Kidney tubule cell (primary cell): ENCODE measurements around the gene LRBA.

Experiments
- DNase-seq: peaks from one replicate; pipeline ENCODE4 v3.0.0-alpha.2; 2018; ENCODE audit warnings: low spot score

Gene LRBA

DNA sequence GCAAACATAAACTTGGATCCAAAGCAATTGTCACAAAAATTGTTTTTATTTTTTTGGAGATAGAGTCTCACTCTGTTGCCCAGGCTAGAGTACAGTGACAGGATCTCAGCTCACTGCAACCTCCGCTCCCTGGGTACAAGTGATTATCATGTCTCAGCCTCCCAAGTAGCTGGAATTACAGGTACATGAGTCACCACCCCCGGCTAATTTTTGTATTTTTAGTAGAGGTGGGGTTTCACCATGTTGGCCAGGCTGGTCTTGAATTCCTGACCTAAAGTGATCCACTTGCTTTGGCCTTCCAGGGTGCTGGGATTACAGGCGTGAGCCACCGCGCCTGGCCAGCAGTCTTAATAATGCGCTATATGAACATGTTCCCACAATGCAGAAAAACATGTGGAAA lies 272.2 kb downstream of the LRBA start:
- DNase-seq, result peak; percentile 62

DNA sequence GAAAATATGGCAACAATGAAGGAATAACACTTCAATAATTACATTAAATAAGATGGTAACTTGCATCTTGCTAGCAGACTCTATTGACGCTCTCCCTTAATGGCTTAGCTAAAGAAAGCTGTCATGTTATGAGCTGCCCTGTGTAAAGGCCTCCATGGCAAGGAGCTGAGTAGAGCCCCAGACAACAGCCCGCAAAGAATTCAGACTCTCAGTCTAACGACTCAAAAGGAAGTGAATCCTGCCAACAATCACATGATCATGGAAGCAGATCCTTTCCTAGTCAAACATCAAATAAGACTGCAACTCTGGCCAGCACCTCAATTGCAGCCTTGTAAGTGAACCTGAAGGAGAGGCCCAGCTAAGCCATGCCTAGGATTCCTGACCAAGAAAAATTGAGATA lies 275.5 kb downstream of the LRBA start:
- DNase-seq, result no peak

DNA sequence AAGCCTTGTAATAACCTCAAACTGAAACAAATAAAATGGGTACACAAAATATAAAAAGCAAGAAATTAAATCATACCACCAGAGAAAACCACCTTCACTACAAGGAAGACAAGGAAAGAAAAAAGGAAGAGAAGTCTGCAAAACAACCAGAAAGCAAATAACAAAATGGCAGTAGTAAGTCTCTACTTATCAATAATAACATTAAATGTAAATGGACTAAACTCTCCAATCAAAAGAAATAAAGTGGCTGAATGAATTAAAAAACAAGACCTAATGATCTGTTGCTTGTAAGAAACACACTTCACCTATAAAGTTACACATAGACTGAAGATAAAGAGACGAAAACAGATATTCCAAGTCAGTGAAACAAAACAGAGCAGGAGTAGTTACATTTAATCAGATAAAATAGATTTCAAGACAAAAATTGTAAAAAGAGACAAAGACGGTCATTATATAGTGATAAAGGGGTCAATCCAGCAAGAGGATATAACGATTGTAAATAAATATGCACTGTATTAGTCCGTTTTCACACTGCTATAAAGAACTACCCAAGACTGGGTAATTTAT lies 289.0 kb downstream of the LRBA start:
- DNase-seq, result no peak

DNA sequence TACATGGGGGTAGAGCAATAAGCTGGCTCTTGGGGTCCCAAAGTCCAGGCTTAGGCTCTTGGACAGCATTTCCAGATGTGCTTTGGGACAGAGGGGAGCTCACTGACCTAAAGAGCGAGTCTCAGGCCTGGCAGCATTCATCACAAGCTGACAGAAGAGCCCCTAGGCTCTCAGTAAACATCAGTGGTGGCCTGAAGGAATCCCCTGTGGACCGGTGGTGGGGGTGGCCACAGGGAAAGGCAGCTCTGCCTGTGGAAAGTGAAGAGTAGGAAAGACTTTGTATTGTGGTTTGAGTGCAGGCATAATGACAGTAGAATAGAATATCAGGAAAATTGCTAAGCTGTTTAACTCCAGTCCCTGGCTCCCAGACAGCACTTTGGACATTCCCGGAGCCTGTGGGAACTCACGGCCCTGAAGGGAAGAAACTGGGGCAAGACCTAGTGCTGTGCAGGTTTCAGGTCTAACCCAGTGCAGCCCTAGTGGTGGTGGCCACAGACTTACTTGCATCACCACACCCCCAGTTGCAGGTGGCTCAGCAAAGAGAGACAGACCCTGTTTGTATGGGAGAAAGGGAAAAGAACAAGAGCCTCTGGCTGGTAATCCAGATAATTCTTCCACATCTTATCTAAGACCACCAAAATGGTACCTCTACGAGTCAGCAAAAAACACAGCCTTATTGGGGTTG lies 291.2 kb downstream of the LRBA start:
- no peak for DNase-seq

DNA sequence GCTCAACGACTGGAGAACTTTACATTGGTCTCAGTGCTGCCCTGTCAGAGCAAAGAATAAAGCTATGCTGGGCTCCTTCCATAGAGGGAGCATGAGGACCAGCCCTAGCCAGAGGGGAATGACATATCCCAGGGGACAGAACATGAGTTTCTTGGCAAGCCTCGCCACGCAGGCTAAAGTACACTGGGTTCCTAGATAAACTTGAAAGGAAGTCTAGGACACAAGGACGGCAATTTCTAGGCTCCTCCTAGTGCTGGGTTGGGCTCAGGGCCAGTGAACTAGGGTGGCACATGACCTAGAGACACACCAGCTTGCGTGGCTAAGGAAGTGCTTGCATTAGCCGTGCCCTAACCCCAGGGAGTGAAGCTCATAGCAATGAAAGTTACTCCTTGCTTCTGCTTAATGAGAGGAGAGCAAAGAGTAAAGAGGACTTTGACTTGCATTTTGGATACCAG lies 292.1 kb downstream of the LRBA start:
- DNase-seq, result peak; percentile 7

DNA sequence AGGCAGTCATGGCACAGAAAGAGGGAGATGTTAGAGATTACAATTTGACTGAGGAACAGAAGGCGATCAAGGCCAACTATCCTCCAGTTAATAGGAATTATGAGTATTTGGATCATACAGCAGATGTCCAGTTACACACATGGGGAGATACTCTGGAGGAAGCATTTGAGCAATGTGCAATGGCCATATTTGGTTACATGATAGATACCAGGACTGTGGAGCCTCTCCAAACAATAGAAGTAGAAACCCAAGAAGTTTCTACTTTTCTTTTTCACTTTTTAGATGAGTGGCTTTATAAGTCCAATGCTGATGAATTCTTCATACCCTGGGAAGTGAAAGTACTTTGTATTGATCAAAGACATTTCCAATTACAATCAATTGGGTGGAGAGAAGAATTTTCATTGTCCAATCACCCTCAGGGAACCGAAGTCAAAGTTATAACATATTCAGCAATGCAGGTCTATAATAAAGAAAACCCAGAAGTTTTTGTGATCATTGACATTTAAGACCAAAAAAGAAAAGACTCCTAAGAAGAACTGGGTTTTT lies 294.0 kb downstream of the LRBA start:
- DNase-seq, result no peak

DNA sequence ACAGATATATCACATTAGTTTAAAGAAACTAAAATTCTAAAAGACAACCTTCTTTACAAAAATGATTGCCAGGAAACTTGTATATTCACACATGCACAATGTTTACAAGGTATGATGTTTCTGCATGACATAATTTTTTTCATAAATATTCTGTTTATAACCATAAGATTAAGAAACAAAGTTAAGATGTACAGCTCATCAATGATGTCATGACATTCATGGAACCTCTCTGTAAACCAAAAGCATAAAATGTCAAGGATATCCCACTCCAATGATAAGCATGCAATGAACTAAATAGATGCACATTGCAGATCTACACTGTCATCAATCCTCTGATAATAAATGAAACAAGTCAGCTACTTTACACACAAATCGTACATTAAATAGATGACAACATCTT lies 297.1 kb downstream of the LRBA start:
- DNase-seq, result no peak

DNA sequence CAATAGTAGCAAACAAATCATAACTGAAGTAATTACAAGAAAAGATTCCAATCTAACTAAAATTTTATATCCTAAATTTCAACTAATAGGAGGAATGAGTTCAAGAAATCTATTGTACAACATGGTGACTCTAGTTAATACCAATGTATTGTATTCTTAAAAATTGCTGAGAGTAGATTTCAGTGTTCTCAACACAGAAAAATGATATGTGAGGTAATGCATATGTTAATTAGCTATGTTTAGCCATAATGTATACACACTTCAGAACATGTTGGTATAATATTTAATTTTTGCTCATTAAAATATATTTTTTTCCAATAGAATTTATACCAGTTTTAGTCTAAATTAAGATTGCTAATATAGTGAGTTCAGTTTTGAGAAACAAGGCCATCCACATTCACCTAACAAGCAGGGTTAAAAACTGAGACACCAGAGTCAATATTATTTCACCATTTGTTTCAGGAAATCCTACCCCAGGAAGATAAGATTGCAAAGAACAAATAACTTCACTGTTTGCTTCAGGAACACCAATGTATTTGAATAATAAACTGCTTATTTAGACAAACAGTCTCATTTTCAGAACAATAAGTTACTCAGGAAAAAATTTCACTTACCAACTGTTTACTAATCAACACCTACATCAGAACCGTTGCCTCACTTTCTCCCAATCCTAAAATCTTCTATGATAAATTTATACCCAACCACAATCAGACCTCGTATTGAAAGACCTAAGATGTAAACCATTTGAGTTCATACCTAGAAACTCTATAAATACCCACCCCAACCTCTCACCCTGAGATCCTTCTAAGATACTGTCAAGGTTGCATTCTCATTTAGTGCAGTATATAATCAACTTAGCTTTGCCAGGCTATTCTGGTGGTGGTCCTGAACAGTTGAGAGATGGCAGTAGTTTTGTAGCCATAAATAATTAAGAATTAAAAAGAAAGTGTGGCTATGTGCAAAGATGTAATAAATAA lies 300.3 kb downstream of the LRBA start:
- no peak for DNase-seq

DNA sequence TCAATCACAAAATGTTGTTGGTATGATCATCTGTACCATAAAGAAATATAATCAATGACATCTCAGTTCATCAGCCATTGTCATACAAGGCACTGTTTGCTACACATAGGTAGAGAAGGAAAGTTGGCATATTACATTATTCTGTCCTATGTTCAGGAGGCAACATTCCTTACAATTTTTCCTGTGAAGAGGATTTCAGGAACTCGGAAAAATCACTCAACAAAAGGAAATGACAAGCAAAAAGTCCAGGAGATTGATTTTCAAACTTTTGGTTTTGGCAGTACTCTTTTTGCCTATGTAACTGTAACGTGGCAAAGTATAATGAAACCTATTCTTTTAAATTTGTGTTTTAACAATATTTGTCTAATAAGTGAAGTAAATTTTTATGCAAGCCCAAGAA lies 301.8 kb downstream of the LRBA start:
- DNase-seq, result no peak

DNA sequence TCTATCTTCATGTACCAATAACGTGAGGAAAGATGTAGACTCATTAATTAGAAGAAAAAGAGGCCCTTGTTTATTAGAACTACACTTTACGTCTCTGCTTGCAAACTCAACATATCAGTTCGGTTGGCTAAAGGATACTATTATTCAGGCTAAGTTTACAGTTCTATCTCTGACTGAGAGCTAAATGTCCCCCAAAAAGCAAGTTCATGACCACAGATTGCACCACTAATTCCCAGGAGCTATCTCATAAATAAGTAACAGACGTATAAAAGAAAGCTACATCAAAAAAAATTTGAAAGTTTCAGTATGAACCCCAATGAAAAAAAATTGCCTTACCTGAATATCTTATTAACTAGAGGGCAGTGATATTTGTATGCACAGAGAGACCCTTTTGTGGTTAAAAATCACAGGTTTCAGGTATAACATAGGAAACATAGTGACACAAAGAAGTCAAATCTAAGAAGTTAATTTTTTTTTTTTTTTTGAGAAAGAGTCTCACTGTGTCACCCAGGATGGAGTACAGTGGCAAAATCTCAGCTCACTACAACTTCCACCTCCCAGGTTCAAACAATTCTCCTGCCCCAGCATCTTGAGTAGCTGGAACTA lies 304.2 kb downstream of the LRBA start:
- DNase-seq, result no peak

DNA sequence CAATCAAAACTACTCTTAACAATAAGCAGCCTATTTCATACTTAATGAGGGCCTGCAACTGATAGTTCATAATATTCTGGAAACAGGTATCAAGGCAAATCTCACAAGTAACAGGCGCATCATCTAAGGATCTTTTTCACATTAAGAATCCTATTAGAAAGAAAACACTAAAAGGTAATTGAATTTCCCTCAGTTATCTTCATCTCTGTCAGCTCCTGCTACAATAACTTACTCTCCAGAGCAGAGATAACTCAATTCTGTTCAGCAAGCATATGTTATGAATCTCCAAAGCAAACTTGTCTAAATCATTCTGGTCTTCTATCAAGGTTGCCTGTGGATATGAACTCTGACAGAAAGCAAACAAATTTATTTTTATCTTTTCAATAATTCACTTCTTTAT lies 307.1 kb downstream of the LRBA start:
- no peak for DNase-seq

DNA sequence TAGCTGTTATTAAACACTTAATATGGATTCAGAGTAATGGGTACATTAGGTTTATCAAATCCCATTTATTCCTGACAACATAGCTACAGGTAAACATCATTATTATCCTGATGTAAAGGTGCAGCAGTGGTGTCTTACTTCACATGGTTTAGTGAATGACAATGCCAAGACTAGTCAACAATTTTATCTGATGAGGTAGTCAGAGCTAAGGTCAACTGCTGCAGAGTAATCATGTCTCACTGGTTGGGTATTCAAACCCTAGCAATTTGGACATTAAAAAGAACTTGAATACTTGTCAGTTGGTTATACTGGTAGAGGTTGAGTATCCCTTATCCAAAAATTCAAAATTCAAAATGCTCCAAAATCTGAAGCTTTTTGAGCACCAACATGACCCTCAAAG lies 315.5 kb downstream of the LRBA start:
- DNase-seq, result peak; percentile 36

DNA sequence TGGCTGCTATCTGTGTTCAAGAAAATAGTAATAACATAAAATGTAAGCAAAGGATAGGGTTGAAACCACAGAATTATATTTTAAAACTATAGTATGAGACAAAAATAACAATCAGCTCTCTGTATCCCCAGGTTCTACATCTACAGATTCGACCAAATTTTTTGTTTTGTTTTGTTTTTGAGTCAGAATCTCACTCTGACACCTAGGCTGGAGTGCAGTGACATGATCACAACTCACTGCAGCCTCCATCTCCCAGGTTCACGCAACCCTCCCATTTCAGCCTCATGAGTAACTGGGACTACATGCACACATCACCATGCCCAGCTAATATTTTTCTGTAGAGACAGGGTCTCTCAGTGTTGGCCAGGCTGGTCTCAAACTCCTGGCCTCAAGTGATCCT lies 319.9 kb downstream of the LRBA start:
- no peak for DNase-seq

DNA sequence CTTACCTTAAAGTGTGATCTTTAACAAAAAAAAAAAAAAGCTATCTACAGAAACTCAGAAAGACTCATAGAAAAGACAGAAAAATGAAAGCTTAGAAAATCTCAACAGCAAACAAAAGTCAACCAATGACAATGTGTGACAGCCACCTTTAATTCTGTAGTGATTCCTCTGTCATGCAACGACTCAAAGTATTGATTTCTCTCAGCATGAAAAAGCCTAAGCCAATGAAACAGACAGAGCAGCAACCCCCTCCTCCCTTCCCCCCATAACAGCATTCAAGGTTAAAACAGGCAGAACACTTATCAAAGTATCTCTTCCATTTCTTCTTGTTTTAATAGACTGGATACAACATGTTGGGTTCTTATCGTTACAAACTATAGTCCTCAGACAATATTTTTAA lies 320.6 kb downstream of the LRBA start:
- no peak for DNase-seq

DNA sequence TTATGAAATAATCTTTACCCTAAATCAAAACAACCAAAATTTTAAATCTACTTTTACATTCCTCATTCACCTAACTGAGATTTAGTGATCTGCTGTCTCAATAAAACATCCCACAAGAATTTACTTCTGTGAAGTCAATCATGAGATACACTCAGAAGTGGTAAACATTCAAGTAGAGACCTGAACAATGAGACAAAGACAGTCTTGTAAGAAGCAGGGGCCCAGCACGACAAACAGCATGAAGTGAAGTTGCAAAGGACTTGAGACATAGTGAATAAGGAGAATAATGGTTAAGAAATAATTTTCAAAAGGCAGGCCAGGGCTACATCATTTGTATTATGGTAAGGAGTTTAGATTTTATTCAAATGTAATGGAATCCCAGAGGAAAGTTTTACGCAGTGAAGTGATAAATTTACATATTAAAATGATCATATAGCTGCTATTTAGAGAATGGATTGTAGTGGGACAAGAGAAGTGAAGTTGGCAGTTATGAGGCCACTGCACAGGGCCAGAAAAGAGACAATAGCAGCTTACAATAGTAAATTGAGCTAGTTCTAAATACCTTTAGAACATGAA lies 331.2 kb downstream of the LRBA start:
- DNase-seq, result no peak

DNA sequence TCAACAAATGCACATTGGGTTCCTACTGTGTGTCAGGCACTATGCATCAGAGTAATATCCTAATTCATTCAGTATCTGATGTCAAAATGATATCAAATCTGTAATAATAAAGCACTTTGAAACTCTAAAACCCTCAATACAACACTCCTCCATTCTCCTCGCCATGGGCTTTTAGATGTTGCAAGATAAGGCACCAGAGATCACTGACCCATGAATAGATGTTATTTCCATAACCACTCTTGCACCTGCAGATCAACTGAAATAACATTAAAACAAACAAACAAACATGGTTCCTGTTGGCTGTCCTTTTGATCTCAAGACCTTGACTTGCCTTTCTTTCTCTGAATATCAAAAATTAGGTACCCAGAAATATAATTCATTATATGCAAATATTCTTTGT lies 333.0 kb downstream of the LRBA start:
- DNase-seq, result no peak

DNA sequence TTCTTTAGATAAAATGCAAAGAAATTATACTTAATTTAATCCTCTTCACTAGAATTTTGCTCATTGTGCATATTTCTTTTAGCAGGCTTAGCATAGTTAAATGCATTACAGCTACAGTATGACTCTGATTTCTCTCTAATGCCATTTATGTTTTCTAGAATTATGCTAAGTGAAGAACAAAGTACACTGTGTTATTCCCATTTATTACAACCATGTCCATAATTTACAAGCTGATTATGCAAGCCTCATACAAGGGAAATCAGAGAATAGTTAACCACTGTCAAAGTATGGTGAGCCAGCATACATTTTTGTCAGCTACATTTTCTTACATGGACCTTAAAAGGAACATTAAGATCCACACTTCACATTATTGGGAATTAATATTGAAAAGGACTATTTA lies 334.0 kb downstream of the LRBA start:
- DNase-seq, result no peak

DNA sequence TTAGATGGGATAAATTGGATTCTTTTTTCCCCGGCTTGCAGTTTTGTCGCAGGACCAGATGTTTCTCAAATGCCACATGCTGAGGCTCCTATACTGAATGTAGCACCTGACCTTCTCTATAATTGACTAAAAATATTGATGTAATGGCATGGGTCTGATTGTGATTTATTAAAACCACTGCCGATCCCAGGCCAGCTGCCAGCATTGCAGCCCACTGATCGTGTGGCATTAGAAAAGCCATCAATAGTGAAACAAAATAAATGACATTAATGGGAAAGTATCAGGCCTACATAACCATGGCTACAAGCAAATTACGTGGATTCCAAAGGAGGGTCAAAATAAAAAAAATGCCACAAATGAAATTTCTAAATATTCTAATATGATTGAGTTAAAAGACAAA lies 334.4 kb downstream of the LRBA start:
- DNase-seq, result no peak

DNA sequence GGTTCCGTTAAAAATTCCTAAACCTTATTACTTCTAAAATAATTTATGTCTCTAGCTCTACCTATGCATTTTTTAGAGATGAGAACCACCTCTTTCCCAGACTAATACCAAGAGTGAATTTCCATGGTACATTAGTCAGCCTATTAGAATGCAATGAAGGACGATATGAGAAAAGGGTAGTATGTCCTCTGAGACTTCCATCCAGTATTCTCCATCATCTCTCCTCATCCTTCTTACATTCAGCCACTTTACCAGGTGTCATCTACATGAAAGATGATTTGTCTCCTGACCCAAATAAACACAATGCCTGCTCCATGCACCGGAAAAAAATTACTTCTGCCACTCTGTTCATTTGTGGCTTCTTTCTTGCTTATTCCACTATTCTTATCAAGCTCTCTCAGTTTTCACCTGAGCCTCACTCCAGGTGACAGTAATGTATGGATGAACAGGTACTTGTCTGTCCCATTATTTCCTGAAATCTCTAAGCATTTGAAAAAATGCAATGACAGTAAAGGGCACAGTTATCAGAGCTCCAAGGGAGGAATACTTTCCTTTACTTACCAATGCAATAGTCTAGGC lies 335.2 kb downstream of the LRBA start:
- peak; percentile 21 for DNase-seq

DNA sequence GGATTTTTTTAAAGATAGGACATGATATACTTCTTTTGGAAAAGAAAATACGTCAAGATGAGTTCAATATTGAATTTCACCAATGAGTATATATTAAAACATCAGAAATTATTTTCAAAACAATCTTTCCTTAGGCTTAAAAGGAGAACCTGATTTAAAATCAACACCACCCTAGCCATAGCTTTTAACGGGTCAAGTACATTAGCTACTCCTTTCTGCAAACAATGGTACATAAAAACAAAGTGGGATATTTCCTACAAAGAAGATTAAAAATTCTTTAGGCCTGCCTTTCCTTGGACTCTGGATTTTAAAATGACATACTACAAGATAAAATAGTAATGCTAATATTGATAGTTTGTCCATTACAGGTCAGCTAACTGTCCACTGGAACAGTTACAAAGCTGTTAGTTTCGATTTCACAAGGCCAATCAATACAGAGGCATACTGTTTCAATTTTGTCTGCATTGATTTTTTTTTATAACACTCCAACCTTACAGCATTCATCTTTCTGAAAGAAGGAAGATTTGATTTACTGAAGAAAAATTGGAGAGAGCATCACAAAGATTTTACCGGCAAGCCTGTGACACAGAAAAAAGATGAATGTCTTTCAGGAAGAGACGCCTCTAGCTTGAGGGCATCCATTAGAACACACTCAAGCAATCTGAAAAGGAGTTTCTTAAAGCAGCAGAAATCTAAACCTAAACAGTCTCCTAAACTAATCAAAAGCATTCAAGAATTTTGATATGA lies 335.9 kb downstream of the LRBA start:
- no peak for DNase-seq

DNA sequence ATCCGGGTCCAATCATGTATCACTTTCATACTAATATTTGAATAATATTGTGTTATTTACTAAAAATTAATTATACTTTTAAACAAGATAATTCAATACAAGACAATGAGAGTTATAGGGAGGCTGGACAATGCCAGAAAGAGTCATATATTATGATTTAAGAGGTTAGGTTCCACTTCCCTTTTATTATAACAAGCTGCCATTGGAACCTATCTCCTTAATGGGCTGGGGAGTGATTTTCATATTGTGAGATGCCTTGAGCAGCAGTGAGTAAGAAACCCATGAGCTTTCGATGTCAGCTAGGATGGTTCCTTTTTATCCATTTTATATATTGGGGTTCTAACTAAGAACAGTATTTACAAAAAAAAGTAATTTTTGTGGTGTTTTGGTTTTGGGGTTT lies 341.3 kb downstream of the LRBA start:
- DNase-seq, result no peak
